SK-N-MC (cell line): ENCODE data around the gene TSPAN5.

Source experiments
- DNase-seq: peaks from one replicate; pipeline ENCODE4 v3.0.0-alpha.2; 2011; ENCODE audit warnings: low read depth, low spot score
- H3K27ac ChIP-seq: fragments of 200-600 bp; sonication (generic); 2 replicates; pipeline ENCODE4 v1.5.1; 2016; ENCODE audit warnings: mixed run types
- H3K36me3 ChIP-seq: fragments of 200-600 bp; sonication (generic); 2 replicates; pipeline ENCODE4 v1.6.1; 2017; ENCODE audit warnings: antibody characterized with exemption, low read length, mixed read lengths; ENCODE audit not compliant: insufficient read depth
- H3K4me3 ChIP-seq: fragments of 200-600 bp; sonication (generic); 2 replicates; pipeline ENCODE4 v1.5.1; 2016
- H3K9ac ChIP-seq: fragments of 200-600 bp; sonication (generic); 2 replicates; pipeline ENCODE4 v1.8.0; 2017; ENCODE audit warnings: mixed run types, mixed read lengths; ENCODE audit not compliant: insufficient read length
- H3K9me3 ChIP-seq: fragments of 200-600 bp; sonication (generic); 2 replicates; pipeline ENCODE4 v1.6.1; 2017; ENCODE audit warnings: low read depth, mild to moderate bottlenecking, antibody characterized with exemption, low read length, moderate library complexity, mixed read lengths
- EZH2 ChIP-seq: fragments of 200-600 bp; sonication (generic); IDR thresholded peaks from one replicate; pipeline ENCODE4 v1.6.1; 2017; ENCODE audit warnings: antibody characterized with exemption
- FOXP2 ChIP-seq: optimal IDR thresholded peaks from 2 replicates; pipeline ENCODE3; 2011; ENCODE audit warnings: mild to moderate bottlenecking, moderate library complexity; ENCODE audit not compliant: insufficient read depth; ENCODE audit errors: extremely low read length, control extremely low read depth
- POLR2AphosphoS5 ChIP-seq: IDR thresholded peaks from 2 replicates; pipeline ENCODE4 v1.6.1; 2012; ENCODE audit warnings: mild to moderate bottlenecking, low read depth, low read length, borderline replicate concordance

TSPAN5 gene

DNA sequence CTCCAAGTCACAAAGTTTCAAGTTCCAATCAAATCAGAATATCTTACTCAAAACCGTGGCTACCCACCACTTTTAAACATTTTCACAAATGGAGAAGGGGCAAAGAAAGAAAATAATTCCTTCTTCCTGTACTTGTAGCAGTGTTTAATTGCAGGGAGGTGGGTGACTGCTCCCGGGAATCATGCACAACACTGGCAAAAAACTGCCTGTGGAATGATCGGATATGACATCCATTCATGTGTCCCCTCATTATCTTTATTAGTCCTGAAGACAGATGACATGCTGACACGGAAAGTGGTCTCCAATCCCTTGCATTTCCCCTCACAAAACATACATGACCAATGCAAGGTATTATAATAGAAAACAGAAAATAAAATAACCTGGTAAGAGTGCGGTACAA lies 2.0 kb downstream of the TSPAN5 start:
- Histone ChIP-seq H3K36me3 (no peaks in the 10 kb centered on the region), H3K27ac (no peak overlapping the region), H3K4me3 (no peak overlapping the region), H3K9ac (no peak overlapping the region), H3K9me3 (no peaks in the 10 kb centered on the region)
- TF ChIP-seq FOXP2 (no peak), EZH2 (no peak), POLR2AphosphoS5 (no peak)
- no peak for DNase-seq

DNA sequence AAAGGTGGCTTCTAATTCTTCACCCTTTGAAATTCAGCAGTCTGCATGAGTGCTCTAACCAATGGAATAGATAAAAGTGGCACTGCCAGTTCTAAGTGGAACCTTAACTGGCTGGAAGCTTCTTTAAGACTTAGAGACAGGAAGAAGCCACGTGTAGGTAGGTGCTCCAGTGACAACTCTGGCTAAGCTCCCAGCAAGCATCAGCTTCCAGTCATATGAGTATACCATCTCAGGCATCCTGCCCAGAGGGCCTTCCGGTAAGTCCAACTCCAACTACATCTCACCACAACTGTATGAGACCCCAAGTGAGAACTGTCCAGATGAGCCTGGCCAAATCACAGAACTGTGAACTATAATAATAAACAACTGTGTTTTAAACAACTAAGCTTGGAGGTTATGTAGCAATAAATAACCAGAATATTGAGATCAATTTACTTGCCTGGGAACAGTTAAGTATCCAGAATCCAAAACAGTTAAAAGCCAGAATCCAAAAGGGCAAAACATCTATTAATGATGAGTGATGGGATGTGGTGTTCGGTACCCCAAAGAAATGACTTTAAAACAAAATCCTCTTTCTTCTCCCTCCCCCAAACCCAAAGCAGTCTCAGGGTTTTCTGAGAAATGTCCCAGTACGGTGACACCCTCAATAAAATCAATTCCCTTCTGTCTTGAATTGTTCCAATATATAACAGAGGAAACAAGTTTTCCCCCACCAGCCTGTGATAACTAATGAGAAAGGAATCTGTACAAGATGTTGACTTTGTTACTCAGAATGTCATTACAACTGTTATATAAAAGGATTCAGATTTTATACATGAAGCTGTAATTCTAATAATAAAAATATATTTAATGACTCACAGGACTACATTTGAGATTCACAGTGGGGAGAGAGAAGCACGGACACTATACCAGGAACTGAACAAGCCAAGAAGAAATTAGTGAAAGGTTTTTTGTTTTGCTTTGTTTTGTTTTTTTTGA lies 4.2 kb downstream of the TSPAN5 start:
- H3K9me3 ChIP-seq, result 0 out of 2 replicates have a peak, but pooled peaks cover 3% of the 10 kb centered on the region
- no peak for TF ChIP-seq EZH2
- no peak overlapping the region for H3K4me3 ChIP-seq
- H3K9ac ChIP-seq, result no peak overlapping the region
- no peak for DNase-seq
- no peaks in the 10 kb centered on the region for H3K36me3 ChIP-seq
- no peak overlapping the region for H3K27ac ChIP-seq

DNA sequence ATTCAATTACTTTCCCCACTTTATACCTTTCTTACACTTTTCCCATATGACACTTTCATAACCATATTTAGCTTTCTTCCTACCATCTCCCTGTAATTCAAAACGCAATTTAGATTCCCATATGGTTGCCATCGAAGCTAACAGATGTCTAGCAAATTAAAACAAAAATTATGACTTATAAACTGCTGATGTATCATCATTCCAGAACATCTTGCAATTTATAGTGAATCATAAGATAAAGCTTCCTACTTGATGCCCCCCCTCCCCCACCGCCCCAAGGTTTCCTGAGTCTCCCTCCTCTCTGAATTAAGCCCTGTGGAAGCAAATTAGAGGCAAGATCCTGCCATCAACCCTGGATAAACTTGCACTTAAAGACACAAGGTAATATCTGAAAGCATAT lies 5.4 kb downstream of the TSPAN5 start:
- H3K27ac ChIP-seq, result no peak overlapping the region
- H3K36me3 ChIP-seq, result no peaks in the 10 kb centered on the region
- no peak for DNase-seq
- H3K4me3 ChIP-seq, result no peak overlapping the region
- H3K9me3 ChIP-seq, result 0 out of 2 replicates have a peak, but pooled peaks cover 3% of the 10 kb centered on the region
- TF ChIP-seq FOXP2, result no peak
- no peak for TF ChIP-seq POLR2AphosphoS5
- no peak for TF ChIP-seq EZH2
- H3K9ac ChIP-seq, result no peak overlapping the region

DNA sequence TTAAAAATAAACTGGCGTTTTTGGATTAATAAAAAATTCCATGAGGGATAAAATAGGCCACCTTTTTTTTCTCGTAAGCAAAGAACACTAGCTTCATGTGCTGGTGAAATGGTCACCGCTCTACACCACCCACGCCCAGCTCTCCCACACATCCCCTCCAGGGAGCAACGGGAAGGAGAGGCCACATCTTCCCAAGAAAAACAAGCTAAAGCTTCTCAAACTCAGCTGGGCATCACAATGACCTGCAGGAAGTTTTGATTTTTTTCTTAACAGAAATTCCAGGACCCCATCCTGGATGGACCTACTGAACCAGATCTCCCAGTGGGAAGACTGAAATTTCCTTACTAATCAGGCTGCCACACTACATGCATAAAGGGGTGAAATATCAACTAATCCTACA lies 9.8 kb downstream of the TSPAN5 start:
- TF ChIP-seq FOXP2, result no peak
- Histone ChIP-seq H3K9me3 (0 out of 2 replicates have a peak, but pooled peaks cover 3% of the 10 kb centered on the region), H3K4me3 (no peak overlapping the region), H3K27ac (no peak overlapping the region), H3K36me3 (no peaks in the 10 kb centered on the region), H3K9ac (no peak overlapping the region)
- no peak for DNase-seq

DNA sequence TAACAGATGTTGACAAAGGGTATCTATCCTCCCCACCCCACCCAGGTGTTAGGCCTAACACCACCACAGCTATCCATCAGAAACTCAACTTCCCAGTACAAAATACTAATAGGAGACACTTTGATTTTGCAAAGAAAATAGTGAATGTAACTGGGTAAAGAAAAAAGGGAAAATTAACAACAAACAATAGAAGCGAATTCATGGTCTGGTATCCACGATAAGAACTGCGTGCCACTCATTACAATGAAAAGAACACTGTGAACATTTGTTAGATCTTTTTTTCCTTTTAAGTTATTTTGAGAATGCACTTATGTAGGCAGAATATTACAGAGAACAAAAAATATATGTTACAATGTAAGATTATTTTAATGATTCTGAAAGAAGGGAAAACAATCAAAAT lies 12.0 kb downstream of the TSPAN5 start:
- Histone ChIP-seq H3K9me3 (0 out of 2 replicates have a peak, but pooled peaks cover 3% of the 10 kb centered on the region), H3K27ac (no peak overlapping the region), H3K4me3 (no peak overlapping the region), H3K9ac (no peak overlapping the region), H3K36me3 (no peaks in the 10 kb centered on the region)
- no peak for DNase-seq
- TF ChIP-seq EZH2 (no peak), POLR2AphosphoS5 (no peak), FOXP2 (no peak)

DNA sequence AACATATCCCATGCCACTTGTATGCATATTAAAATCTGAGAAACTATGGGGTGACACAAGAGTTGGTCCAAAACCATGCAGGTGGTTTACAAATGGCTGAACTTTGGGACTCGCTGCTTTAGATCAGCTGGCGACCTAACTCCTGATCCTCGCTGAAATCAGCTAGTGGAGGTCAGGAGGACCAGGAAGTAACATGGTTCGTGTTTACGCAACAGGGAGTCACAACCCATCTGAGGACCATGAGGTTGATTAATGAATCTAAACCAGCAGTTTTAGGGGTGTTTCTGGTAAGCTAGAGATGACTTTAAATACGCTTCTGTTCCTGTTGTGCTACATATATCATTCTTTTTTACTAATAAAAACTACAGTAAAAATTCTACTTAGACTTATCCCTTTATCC lies 12.9 kb downstream of the TSPAN5 start:
- H3K36me3 ChIP-seq, result no peaks in the 10 kb centered on the region
- 0 out of 2 replicates have a peak, but pooled peaks cover under 1% of the 10 kb centered on the region for H3K9me3 ChIP-seq
- no peak overlapping the region for H3K9ac ChIP-seq
- no peak overlapping the region for H3K27ac ChIP-seq
- no peak for DNase-seq
- H3K4me3 ChIP-seq, result no peak overlapping the region
- TF ChIP-seq EZH2, result no peak
- no peak for TF ChIP-seq POLR2AphosphoS5
- TF ChIP-seq FOXP2, result no peak

DNA sequence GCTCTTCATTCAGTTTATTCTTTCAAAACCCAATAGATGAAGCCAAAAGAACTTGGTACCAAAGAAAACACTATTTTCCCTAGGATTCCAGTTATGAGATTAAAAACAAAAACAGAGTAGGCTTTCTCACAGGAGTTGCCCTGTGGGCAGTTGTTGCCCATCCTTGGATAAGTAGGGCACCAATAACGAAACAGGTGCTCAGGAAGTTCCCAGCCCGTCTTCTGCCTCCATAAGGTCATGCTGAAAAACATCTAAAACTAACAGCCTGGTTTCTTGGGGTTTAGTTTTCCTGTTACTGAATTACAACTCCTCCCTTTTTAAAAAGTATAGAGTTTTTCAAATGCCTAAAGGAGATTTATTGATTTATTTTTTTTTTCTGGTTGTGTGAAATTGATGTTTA lies 14.7 kb downstream of the TSPAN5 start:
- Histone ChIP-seq H3K36me3 (no peaks in the 10 kb centered on the region), H3K9me3 (no peaks in the 10 kb centered on the region), H3K27ac (no peak overlapping the region), H3K9ac (no peak overlapping the region), H3K4me3 (no peak overlapping the region)
- no peak for DNase-seq
- TF ChIP-seq EZH2, result no peak
- TF ChIP-seq FOXP2, result no peak
- TF ChIP-seq POLR2AphosphoS5, result no peak

DNA sequence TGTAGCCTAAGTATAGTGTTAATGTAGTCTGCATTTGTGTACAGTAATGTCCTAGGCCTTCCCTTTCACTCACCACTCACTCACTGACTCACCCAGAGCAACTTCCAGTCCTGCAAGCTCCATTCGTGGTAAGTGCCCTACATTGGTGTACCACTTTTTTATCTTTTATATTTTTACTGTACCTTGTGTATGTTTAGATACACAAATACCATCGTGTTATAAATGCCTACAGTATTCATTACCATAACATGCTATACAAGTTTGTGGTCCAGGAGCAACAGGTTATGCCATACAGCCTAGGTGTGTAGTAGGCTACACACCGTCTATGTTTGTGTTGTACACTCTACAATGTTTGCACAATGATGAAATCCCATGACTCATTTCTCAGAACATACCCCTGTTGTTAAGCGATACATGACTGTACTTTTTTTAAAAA lies 15.4 kb downstream of the TSPAN5 start:
- H3K9me3 ChIP-seq, result no peaks in the 10 kb centered on the region
- no peaks in the 10 kb centered on the region for H3K36me3 ChIP-seq
- DNase-seq, result no peak
- no peak overlapping the region for H3K9ac ChIP-seq
- no peak for TF ChIP-seq EZH2
- TF ChIP-seq POLR2AphosphoS5, result no peak
- no peak for TF ChIP-seq FOXP2
- H3K4me3 ChIP-seq, result no peak overlapping the region
- H3K27ac ChIP-seq, result no peak overlapping the region

DNA sequence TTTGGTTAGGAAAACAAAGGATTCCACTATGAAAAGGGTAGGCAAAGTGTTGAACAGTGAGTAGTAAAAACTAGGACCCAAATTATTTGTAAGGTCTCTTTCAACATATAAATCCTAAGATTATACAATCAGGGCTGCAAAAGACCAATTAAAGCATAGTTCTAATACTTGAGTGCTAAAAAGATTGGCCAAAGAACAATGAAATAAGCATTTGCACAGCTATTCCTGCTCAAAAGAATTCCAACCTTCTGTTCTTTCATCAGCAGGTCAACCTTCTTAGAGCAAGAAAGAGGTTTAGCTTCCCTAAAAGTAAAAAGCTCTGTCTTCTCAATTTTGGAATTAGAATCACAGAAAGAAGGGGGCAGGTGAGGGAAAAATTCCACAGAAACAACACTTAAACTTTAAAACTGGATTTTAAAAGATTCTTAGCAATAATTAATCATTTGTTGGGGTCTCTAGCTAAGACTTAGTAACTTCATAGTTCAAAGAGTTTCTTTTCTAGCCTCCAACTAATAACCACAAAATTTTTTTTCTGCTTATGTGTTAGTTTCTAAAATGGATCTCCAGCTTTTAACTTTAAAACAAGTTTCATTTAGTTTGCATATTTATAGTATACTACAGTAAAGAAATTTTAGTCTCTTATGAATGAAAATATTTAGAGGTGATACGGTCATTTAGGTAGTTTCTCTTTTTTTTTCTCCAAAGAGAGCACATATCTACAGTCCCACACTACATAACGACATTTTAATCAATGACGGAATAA lies 16.3 kb downstream of the TSPAN5 start:
- no peak for DNase-seq
- H3K27ac ChIP-seq, result no peak overlapping the region
- no peaks in the 10 kb centered on the region for H3K9me3 ChIP-seq
- no peak overlapping the region for H3K4me3 ChIP-seq
- H3K36me3 ChIP-seq, result no peaks in the 10 kb centered on the region
- TF ChIP-seq EZH2 (no peak), FOXP2 (no peak), POLR2AphosphoS5 (no peak)
- no peak overlapping the region for H3K9ac ChIP-seq
